OCI-LY7 (cell line): ENCODE measurements around the gene MBLAC1. TPM values are rescaled to one million over a fixed set of nuclear protein-coding genes. Genes with fewer than 3 reads are reported as not detected.

Experiments
- BruUV-seq: library from RNA; stranded (reverse); fragments of 400-500 nt; replicated peaks from 2 replicates; lab custom pipeline; 2021; lab: Mats Ljungman, UMichigan
- CTCF ChIA-PET: fragments of 300-600 bp; sonication (Branson Sonifier 250); formaldehyde crosslinking; loops from one replicate; lab custom pipeline; 2022; ENCODE audit warnings: antibody characterized with exemption; ENCODE audit not compliant: unreplicated experiment; lab: Charles Lee
- POLR2A ChIA-PET: fragments of 300-600 bp; sonication (Branson Sonifier 250); formaldehyde crosslinking; loops from one replicate; lab custom pipeline; 2022; ENCODE audit warnings: antibody characterized with exemption; lab: Charles Lee
- DNase-seq: peaks from one replicate; pipeline ENCODE4 v3.0.0-alpha.2; 2015; ENCODE audit warnings: low spot score
- H2AFZ ChIP-seq: fragments of 200-600 bp; sonication (generic), shearing (Covaris generic); 2 replicates; pipeline ENCODE4 v1.6.1; 2014; ENCODE audit warnings: mild to moderate bottlenecking, antibody characterized with exemption, low read length, moderate library complexity
- H3K27ac ChIP-seq: fragments of 200-600 bp; sonication (generic); 2 replicates; pipeline ENCODE4 v1.5.1; 2014; ENCODE audit warnings: mixed run types, low read depth, mild to moderate bottlenecking, moderate library complexity, low read length, inconsistent platforms; ENCODE audit not compliant: poor library complexity, severe bottlenecking
- H3K36me3 ChIP-seq: fragments of 200-600 bp; sonication (generic); 2 replicates; pipeline ENCODE4 v1.6.1; 2014; ENCODE audit warnings: mild to moderate bottlenecking, antibody characterized with exemption, low read length, moderate library complexity, mixed read lengths; ENCODE audit not compliant: insufficient read depth
- H3K4me1 ChIP-seq: fragments of 200-600 bp; sonication (generic); 2 replicates; pipeline ENCODE4 v1.5.1; 2014; ENCODE audit warnings: mild to moderate bottlenecking, low read length; ENCODE audit not compliant: insufficient read depth, poor library complexity, severe bottlenecking
- H3K4me2 ChIP-seq: fragments of 200-600 bp; sonication (generic); 2 replicates; pipeline ENCODE4 v1.6.1; 2014; ENCODE audit warnings: mild to moderate bottlenecking, low read length
- H3K4me3 ChIP-seq: fragments of 200-600 bp; sonication (generic); 2 replicates; pipeline ENCODE4 v1.5.1; 2014; ENCODE audit warnings: mild to moderate bottlenecking, low read depth, low read length; ENCODE audit not compliant: poor library complexity, severe bottlenecking
- H3K79me2 ChIP-seq: fragments of 200-600 bp; sonication (generic); 2 replicates; pipeline ENCODE4 v1.6.1; 2016; ENCODE audit warnings: low read depth, mild to moderate bottlenecking, low read length, moderate library complexity, mixed read lengths; ENCODE audit not compliant: insufficient read depth
- H3K9me2 ChIP-seq: fragments of 200-600 bp; sonication (generic); 2 replicates; pipeline ENCODE4 v1.6.1; 2016; ENCODE audit warnings: mild to moderate bottlenecking, low read length, mixed read lengths; ENCODE audit not compliant: insufficient read depth
- H3K9me3 ChIP-seq: fragments of 200-600 bp; sonication (generic); 2 replicates; pipeline ENCODE4 v1.6.1; 2014; ENCODE audit warnings: mild to moderate bottlenecking, mixed run types, low read length, mixed read lengths
- H4K20me1 ChIP-seq: fragments of 200-600 bp; sonication (generic); 2 replicates; pipeline ENCODE4 v1.6.1; 2014; ENCODE audit warnings: mild to moderate bottlenecking, antibody characterized with exemption, low read length, moderate library complexity, mixed read lengths; ENCODE audit not compliant: insufficient read depth
- EZH2phosphoT487 ChIP-seq: fragments of 200-600 bp; sonication (generic); IDR thresholded peaks from 2 replicates; pipeline ENCODE4 v1.6.1; 2018; ENCODE audit warnings: low read depth, borderline replicate concordance, mild to moderate bottlenecking, mixed run types, antibody characterized with exemption, low read length, moderate library complexity, mixed read lengths
- intact Hi-C: fragments of 100-400 bp; cut with micrococcal nuclease; formaldehyde crosslinking; loops from one replicate; pipeline ENCODE4 v1.10.0; 2022; ENCODE audit not compliant: unreplicated experiment
- total RNA-seq, 2 experiments: library from RNA; depleted of rRNA in 1 of 2; stranded (reverse); fragments of >200 nt in 1 of 2; shearing (Covaris generic) in 1 of 2; gene quantifications; 2 replicates each; pipeline ENCODE4 v1.2.3, GENCODE V29; 2014 to 2022
- TF ChIP-seq, protein P1 (sequence below): fragments of 200-600 bp; sonication (generic); conservative IDR thresholded peaks from 2 replicates; pipeline ENCODE4 v1.5.1; 2014; ENCODE audit warnings: mild to moderate bottlenecking, antibody characterized with exemption, low read length, moderate library complexity, mixed read lengths

MBLAC1 gene
- total RNA-seq, 2 experiments from 2014 or later: 4.5 to 4.8 TPM

DNA sequence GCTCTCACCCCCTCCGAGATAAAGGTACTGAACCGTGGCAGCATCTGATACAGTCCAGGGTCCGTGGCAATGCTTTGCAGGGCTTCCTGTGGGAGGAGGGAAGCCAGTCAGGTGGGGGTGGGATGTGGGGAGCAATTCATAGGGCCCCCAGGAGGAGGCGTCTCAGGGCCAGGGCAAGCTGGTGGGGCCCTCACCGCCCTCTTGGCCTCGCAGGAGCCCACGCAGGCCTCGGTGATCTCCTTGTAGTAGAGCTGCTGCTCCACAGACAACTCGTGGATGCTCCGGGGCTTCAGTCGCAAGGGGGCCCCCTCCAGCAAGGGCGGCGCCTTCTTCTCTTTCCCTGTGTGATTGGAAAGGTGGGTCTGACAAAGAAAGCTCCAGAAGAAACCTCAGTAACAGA, 14.9 kb upstream of the MBLAC1 start:
- H3K9me2 ChIP-seq: no peaks in the 10 kb centered on the region
- H3K4me1 ChIP-seq: no peaks in the 10 kb centered on the region
- no peaks in the 10 kb centered on the region for H3K9me3 ChIP-seq
- H3K27ac ChIP-seq: no peak overlapping the region
- no peaks in the 10 kb centered on the region for H4K20me1 ChIP-seq
- H3K4me2 ChIP-seq: no peak overlapping the region
- no peaks in the 10 kb centered on the region for H3K79me2 ChIP-seq
- TF ChIP-seq, protein P1, sequence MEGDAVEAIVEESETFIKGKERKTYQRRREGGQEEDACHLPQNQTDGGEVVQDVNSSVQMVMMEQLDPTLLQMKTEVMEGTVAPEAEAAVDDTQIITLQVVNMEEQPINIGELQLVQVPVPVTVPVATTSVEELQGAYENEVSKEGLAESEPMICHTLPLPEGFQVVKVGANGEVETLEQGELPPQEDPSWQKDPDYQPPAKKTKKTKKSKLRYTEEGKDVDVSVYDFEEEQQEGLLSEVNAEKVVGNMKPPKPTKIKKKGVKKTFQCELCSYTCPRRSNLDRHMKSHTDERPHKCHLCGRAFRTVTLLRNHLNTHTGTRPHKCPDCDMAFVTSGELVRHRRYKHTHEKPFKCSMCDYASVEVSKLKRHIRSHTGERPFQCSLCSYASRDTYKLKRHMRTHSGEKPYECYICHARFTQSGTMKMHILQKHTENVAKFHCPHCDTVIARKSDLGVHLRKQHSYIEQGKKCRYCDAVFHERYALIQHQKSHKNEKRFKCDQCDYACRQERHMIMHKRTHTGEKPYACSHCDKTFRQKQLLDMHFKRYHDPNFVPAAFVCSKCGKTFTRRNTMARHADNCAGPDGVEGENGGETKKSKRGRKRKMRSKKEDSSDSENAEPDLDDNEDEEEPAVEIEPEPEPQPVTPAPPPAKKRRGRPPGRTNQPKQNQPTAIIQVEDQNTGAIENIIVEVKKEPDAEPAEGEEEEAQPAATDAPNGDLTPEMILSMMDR: no peak
- no peak for TF ChIP-seq EZH2phosphoT487
- CTCF ChIA-PET: interaction anchor here (0.5 kb wide), 1 partner anchor 102 kb away, joined by 4 read pairs; no protein-coding TSS in a partner anchor
- intact Hi-C loops: no loop called here
- no peak overlapping the region for H3K4me3 ChIP-seq
- H2AFZ ChIP-seq: no peak overlapping the region
- no TSS peak for BruUV-seq
- peaks cover 72% of the 10 kb centered on the region for H3K36me3 ChIP-seq
- POLR2A ChIA-PET: interaction anchor here (1.3 kb wide), 1 partner anchor 10 kb away, joined by 5 read pairs; no protein-coding TSS in a partner anchor
- no peak for DNase-seq

DNA sequence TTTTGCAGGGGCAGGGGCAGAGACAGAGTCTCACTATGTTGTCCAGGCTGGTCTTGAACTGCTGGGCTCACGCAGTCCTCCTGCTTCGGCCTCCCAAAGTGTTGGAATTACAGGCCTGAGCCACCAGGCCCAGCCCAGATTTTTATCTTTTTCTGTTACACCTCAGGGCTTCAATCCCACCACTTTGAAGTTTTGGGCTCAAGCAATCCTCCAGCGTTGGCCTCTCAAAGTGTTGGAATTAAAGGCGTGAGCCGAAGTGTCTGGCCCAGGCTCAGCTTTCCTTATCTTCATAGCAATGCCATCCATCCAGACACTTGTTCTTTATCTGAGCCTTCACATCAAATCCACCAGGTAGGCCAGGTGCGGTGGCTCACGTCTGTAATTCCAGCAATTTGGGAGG, 11.7 kb upstream of the MBLAC1 start:
- DNase-seq: no peak
- H2AFZ ChIP-seq: no peak overlapping the region
- H4K20me1 ChIP-seq: no peaks in the 10 kb centered on the region
- no TSS peak for BruUV-seq
- no peaks in the 10 kb centered on the region for H3K9me3 ChIP-seq
- CTCF ChIA-PET: no interaction called here
- no peaks in the 10 kb centered on the region for H3K9me2 ChIP-seq
- H3K4me1 ChIP-seq: peaks cover 5% of the 10 kb centered on the region
- H3K4me2 ChIP-seq: no peak overlapping the region
- H3K36me3 ChIP-seq: peaks cover 46% of the 10 kb centered on the region
- intact Hi-C loops: no loop called here
- H3K4me3 ChIP-seq: no peak overlapping the region
- no peak overlapping the region for H3K27ac ChIP-seq
- POLR2A ChIA-PET: interaction anchor here (1.6 kb wide), 1 partner anchor 11 kb away, joined by 4 read pairs; the partner anchor contains the start of gene MBLAC1
- TF ChIP-seq EZH2phosphoT487: no peak
- TF ChIP-seq, protein P1: no peak
- peaks cover 9% of the 10 kb centered on the region; the same call in 1 of the 2 replicates for H3K79me2 ChIP-seq

DNA sequence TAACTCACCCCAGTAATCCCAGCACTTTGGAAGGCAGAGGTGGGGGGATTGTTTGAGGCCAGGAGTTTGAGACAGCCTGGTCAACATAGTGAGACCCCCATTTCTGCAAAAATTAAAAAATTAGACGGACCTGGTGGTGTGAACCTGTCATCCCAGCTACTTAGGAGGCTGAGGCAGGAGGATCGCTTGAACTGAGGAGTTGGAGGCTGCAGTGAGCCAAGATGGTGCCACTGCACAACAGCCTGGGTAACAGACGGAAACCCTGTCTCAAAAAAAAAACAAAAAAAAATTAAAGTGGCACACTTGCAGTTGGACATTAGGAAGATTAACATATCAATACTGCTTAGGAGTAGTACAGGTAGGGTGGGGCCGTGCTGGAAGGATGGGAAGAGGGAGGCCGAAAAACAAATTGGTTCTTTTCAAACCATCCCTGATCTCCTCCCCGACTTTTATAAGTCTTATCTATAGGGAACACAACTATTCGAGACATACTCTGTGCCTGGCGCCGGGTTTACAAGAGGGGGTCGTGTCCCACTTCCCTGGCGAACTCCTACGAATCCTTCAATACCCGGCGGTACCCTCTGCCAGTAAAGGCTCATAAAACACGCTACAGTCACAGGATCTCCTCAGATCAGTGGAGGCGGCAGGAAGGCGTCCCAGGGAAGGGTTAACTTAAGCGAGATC, 8.2 kb upstream of the MBLAC1 start:
- Histone ChIP-seq H2AFZ (peak overlapping the region; percentile 84; the same call in 1 of the 2 replicates), H3K36me3 (peaks cover 27% of the 10 kb centered on the region), H3K4me1 (peaks cover 11% of the 10 kb centered on the region), H3K27ac (peak overlapping the region; percentile 73), H4K20me1 (no peaks in the 10 kb centered on the region), H3K9me2 (no peaks in the 10 kb centered on the region), H3K79me2 (peaks cover 19% of the 10 kb centered on the region; the same call in 1 of the 2 replicates), H3K9me3 (no peaks in the 10 kb centered on the region), H3K4me3 (peak overlapping the region; percentile 80), H3K4me2 (peak overlapping the region; percentile 85)
- TF ChIP-seq, protein P1: no peak
- TF ChIP-seq EZH2phosphoT487: no peak
- POLR2A ChIA-PET: interaction anchor here (0.6 to 0.9 kb wide), 2 partner anchors 15 to 17 kb away, joined by 3 read pairs; no protein-coding TSS in a partner anchor
- CTCF ChIA-PET: no interaction called here
- DNase-seq: no peak
- BruUV-seq: TSS peak; percentile 75
- intact Hi-C loops: loop anchor here (1.0 kb wide), 1 partner anchor 17 kb away; the partner anchor contains the start of genes AP4M1 and MCM7
